PFSK-1 (cell line): ENCODE data around the gene CMIP.

Source experiments
- FOXP2 ChIP-seq: optimal IDR thresholded peaks from 2 replicates; pipeline ENCODE3; 2011; ENCODE audit warnings: borderline replicate concordance, control low read depth, inconsistent platforms; ENCODE audit not compliant: insufficient read depth; ENCODE audit errors: extremely low read length, extremely low read depth
- POLR2AphosphoS5 ChIP-seq: IDR thresholded peaks from 2 replicates; pipeline ENCODE4 v1.6.1; 2012; ENCODE audit warnings: low read depth, mild to moderate bottlenecking, control low read depth, low read length, moderate library complexity
- REST ChIP-seq, 2 experiments: IDR thresholded peaks; 2 replicates each; pipeline versions ENCODE4 v1.6.1 to v1.8.0; 2011 to 2012; ENCODE audit warnings: low read depth in 2 of 2, low read length in 2 of 2, control low read depth in 1 of 2, inconsistent platforms in 1 of 2, mild to moderate bottlenecking in 1 of 2, moderate library complexity in 1 of 2; ENCODE audit not compliant: insufficient read depth in 1 of 2
- SIN3A ChIP-seq: IDR thresholded peaks from 2 replicates; pipeline ENCODE4 v1.6.1; 2012; ENCODE audit warnings: mild to moderate bottlenecking, low read length, moderate library complexity, borderline replicate concordance; ENCODE audit not compliant: insufficient read depth
- TAF1 ChIP-seq: IDR thresholded peaks from 2 replicates; pipeline ENCODE4 v1.6.1; 2012; ENCODE audit warnings: low read length, control low read depth, borderline replicate concordance; ENCODE audit not compliant: insufficient read depth

CMIP gene

GRCh38 chr16:81586977-81587625 lies 142.5 kb downstream of the CMIP start:
- TF ChIP-seq REST (IDR thresholded peaks at IDR 0.05; ENCODE audit: insufficient read depth in 1 of 2, low read depth in 2 of 2, low read length in 2 of 2) (no peak), TAF1 (no peak), FOXP2 (no peak), POLR2AphosphoS5 (no peak), SIN3A (no peak)

- no peak for TF ChIP-seq TAF1
- TF ChIP-seq REST (IDR thresholded peaks at IDR 0.05; ENCODE audit: insufficient read depth in 1 of 2, low read depth in 2 of 2, low read length in 2 of 2): no peak
- TF ChIP-seq SIN3A: no peak
Measured at GRCh38 chr16:81587626-81588160, 143.1 kb downstream of the CMIP start.

GRCh38 chr16:81588326-81589081 lies 143.9 kb downstream of the CMIP start:
- no peak for TF ChIP-seq POLR2AphosphoS5
- TF ChIP-seq TAF1: no peak
- TF ChIP-seq SIN3A: no peak
- no peak for TF ChIP-seq FOXP2
- no peak for TF ChIP-seq REST (IDR thresholded peaks at IDR 0.05; ENCODE audit: insufficient read depth in 1 of 2, low read depth in 2 of 2, low read length in 2 of 2)

- TF ChIP-seq REST (IDR thresholded peaks at IDR 0.05; ENCODE audit: insufficient read depth in 1 of 2, low read depth in 2 of 2, low read length in 2 of 2) (no peak), FOXP2 (no peak), TAF1 (no peak), SIN3A (no peak), POLR2AphosphoS5 (no peak)
Measured at GRCh38 chr16:81589975-81590650, 145.5 kb downstream of the CMIP start.
